Colonic mucosa (tissue), 4 donors: ENCODE measurements around the gene RPS6KA4. TPM values are rescaled to one million over a fixed set of nuclear protein-coding genes. Genes with fewer than 3 reads are reported as not detected.

Experiments used
- DNase-seq: peaks from one replicate; pipeline ENCODE4 v3.0.0-alpha.2; 2020
- H3K27ac ChIP-seq: fragments of 200-600 bp; one replicate; pipeline ENCODE4 v1.8.0; 2021
- H3K27me3 ChIP-seq: fragments of 200-600 bp; one replicate; pipeline ENCODE4 v1.8.0; 2021
- H3K36me3 ChIP-seq: fragments of 200-600 bp; one replicate; pipeline ENCODE4 v1.8.0; 2021
- H3K4me1 ChIP-seq: fragments of 200-600 bp; one replicate; pipeline ENCODE4 v1.8.0; 2021; ENCODE audit warnings: mild to moderate bottlenecking
- H3K4me3 ChIP-seq: fragments of 200-600 bp; one replicate; pipeline ENCODE4 v1.8.0; 2021
- H3K9ac ChIP-seq, 2 donors: one replicate each; pipeline ENCODE4 v1.7.0; 2013; ENCODE audit warnings: control low read depth in 2 of 2, low read depth in 2 of 2, low read length in 2 of 2
- H3K9me3 ChIP-seq: fragments of 200-600 bp; one replicate; pipeline ENCODE4 v1.8.0; 2021
- CTCF ChIP-seq: fragments of 200-600 bp; IDR thresholded peaks from one replicate; pipeline ENCODE4 v1.8.0; 2022; ENCODE audit warnings: antibody characterized with exemption, mild to moderate bottlenecking
- intact Hi-C: fragments of 100-400 bp; cut with DNase I; formaldehyde crosslinking; loops from one replicate; pipeline ENCODE4 v1.14.1; 2022
- total RNA-seq, 2 donors: library from RNA; stranded (reverse); fragmentation: NEBNext Ultra II Directional in 1 of 2; extraction: Animal tissue kit (Norgen Biotek cat#: 25700) in 1 of 2; gene quantifications; one replicate each; pipeline ENCODE4 v1.2.1, GENCODE V29; 2021
- donor health status: healthy.
- donor health status: DM: no; HTN: no; CAD: no.
- donor health status: DM: no; HTN: no; CAD: no.

RPS6KA4 gene
- total RNA-seq, 2 donors from 2014 or later = 28.9 to 59.1 TPM

GRCh38 chr11:64362339-64362738 is 3.4 kb downstream of the RPS6KA4 start:
- H3K9ac ChIP-seq = no peak overlapping the region
- H3K27me3 ChIP-seq = no peaks in the 10 kb centered on the region
- no peaks in the 10 kb centered on the region for H3K36me3 ChIP-seq
- intact Hi-C loops = no loop called here
- H3K9me3 ChIP-seq = no peaks in the 10 kb centered on the region
- no peak overlapping the region for H3K27ac ChIP-seq
- DNase-seq = no peak
- no peak overlapping the region for H3K4me3 ChIP-seq
- no peak for TF ChIP-seq CTCF
- H3K4me1 ChIP-seq = peaks cover 17% of the 10 kb centered on the region

GRCh38 chr11:64364435-64364834 is 5.5 kb downstream of the RPS6KA4 start:
- Histone ChIP-seq H3K4me3 (no peak overlapping the region), H3K9ac (no peak overlapping the region), H3K27ac (no peak overlapping the region), H3K9me3 (no peaks in the 10 kb centered on the region), H3K27me3 (no peaks in the 10 kb centered on the region), H3K4me1 (peaks cover 7% of the 10 kb centered on the region), H3K36me3 (no peaks in the 10 kb centered on the region)
- intact Hi-C loops = no loop called here
- TF ChIP-seq CTCF = no peak
- no peak for DNase-seq

GRCh38 chr11:64364911-64365310 is 5.9 kb downstream of the RPS6KA4 start:
- no peak overlapping the region for H3K9ac ChIP-seq
- no peak overlapping the region for H3K27ac ChIP-seq
- H3K4me1 ChIP-seq = peaks cover 4% of the 10 kb centered on the region
- no peak for DNase-seq
- no peaks in the 10 kb centered on the region for H3K36me3 ChIP-seq
- no peaks in the 10 kb centered on the region for H3K9me3 ChIP-seq
- H3K4me3 ChIP-seq = no peak overlapping the region
- no peak for TF ChIP-seq CTCF
- no peaks in the 10 kb centered on the region for H3K27me3 ChIP-seq
- intact Hi-C loops = no loop called here

GRCh38 chr11:64366751-64367150 is 7.8 kb downstream of the RPS6KA4 start:
- no peaks in the 10 kb centered on the region for H3K4me1 ChIP-seq
- DNase-seq = no peak
- H3K27me3 ChIP-seq = no peaks in the 10 kb centered on the region
- H3K4me3 ChIP-seq = no peak overlapping the region
- no peak for TF ChIP-seq CTCF
- no peak overlapping the region for H3K27ac ChIP-seq
- intact Hi-C loops = no loop called here
- no peaks in the 10 kb centered on the region for H3K36me3 ChIP-seq
- no peak overlapping the region for H3K9ac ChIP-seq
- H3K9me3 ChIP-seq = no peaks in the 10 kb centered on the region

GRCh38 chr11:64367931-64368672 is 9.1 kb downstream of the RPS6KA4 start:
- H3K9me3 ChIP-seq = no peaks in the 10 kb centered on the region
- no peaks in the 10 kb centered on the region for H3K36me3 ChIP-seq
- no peak for DNase-seq
- H3K9ac ChIP-seq = no peak overlapping the region
- no peaks in the 10 kb centered on the region for H3K4me1 ChIP-seq
- intact Hi-C loops = no loop called here
- TF ChIP-seq CTCF = no peak
- no peak overlapping the region for H3K4me3 ChIP-seq
- H3K27me3 ChIP-seq = no peaks in the 10 kb centered on the region
- H3K27ac ChIP-seq = no peak overlapping the region
